Cardiac septum (tissue), 1 donor: Measurements from ENCODE around the gene ABHD3. TPM values are rescaled to one million over a fixed set of nuclear protein-coding genes. Genes with fewer than 3 reads are reported as not detected.
"Not testable (repeated sequence)": the region's sequence is repeated elsewhere in the genome, so short reads cannot be mapped to it uniquely, and the experiment has no call there.

Source experiments
- DNase-seq: peaks from one replicate; pipeline ENCODE4 v3.0.0-alpha.2; 2020; ENCODE audit warnings: low spot score
- intact Hi-C: fragments of 100-400 bp; cut with DNase I; formaldehyde crosslinking; loops from one replicate; pipeline ENCODE4 v1.14.0; 2022
- total RNA-seq: library from RNA; stranded (reverse); fragmentation: NEBNext Ultra II Directional; extraction: Animal tissue kit (Norgen Biotek cat#: 25700); gene quantifications from one replicate; pipeline ENCODE4 v1.2.1, GENCODE V29; 2021
- donor health status: DM: no; HTN: no; CAD: no.

Gene ABHD3
- total RNA-seq, 1 donor from 2014 or later, result 4.0 TPM

- intact Hi-C loops, result no loop called here
- DNase-seq, result no peak
Observed at GRCh38 chr18:21714474-21714873, 9.9 kb upstream of the ABHD3 start.

GRCh38 chr18:21707130-21707529, 2.6 kb upstream of the ABHD3 start:
- intact Hi-C loops, result loop anchor here (10.0 kb wide), 1 partner anchor 92 kb away; the partner anchor contains the start of gene SNRPD1
- not testable (repeated sequence) for DNase-seq

GRCh38 chr18:21706386-21706865, 1.9 kb upstream of the ABHD3 start:
- no peak for DNase-seq
- intact Hi-C loops, result loop anchor here (10.0 kb wide), 1 partner anchor 92 kb away; the partner anchor contains the start of gene SNRPD1

- DNase-seq, result no peak
- intact Hi-C loops, result loop anchor here (10.0 kb wide), 1 partner anchor 89 kb away; the partner anchor contains the start of gene SNRPD1
Observed at GRCh38 chr18:21703241-21703820, 1.2 kb downstream of the ABHD3 start.

- intact Hi-C loops, result loop anchor here (10.0 kb wide), 1 partner anchor 88 kb away; the partner anchor contains the start of gene SNRPD1
- DNase-seq, result no peak
Observed at GRCh38 chr18:21702602-21703001, 2.0 kb downstream of the ABHD3 start.

DNA sequence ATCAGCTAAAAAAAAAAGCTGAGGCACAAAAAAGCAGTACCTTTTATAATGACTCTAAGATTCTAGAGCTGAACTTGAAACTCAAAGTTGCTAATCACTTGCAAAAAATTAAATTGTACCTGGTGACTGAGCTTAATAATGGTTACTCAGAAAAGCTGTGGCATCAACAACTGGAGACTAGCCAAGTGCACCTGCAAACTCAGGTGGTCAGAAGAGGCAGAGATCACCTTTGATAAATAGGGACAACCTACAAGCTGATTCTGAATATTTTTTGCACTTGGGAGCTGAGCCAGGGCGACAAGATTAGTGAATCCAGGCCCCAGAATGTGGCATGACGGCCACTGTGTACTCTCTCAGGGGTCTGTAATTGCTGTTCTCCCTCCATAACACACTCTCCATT, 3.0 kb downstream of the ABHD3 start:
- intact Hi-C loops, result loop anchor here (10.0 kb wide), 1 partner anchor 87 kb away; the partner anchor contains the start of gene SNRPD1
- no peak for DNase-seq

DNA sequence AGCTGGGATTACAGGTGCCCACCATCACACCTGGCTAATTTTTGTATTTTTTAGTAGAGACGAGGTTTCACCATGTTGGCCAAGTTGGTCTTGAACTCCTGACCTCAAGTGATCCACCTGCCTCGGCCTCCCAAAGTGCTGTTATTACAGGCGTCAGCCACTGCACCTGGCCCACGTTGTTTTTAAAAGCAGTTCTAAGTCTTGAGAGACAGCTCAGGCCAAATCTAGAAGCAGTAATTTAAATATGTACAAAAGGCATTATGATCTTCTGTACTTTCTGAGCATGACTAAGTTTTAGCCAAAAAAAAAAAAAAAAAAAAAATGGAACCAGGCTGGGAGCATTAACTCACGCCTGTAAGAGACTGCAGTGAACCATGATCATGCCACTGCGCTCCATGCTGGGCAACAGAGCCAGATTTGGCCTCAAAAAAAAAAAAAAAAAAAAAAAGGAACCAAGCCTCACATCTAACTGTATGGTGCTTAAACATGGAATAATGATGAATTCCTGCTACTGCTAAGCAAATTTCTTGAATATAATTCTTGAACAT, 4.0 kb downstream of the ABHD3 start:
- DNase-seq, result no peak
- intact Hi-C loops, result loop anchor here (10.0 kb wide), 1 partner anchor 86 kb away; the partner anchor contains the start of gene SNRPD1

GRCh38 chr18:21693322-21693721, 11.3 kb downstream of the ABHD3 start:
- DNase-seq, result no peak
- intact Hi-C loops, result no loop called here

GRCh38 chr18:21689736-21690135, 14.8 kb downstream of the ABHD3 start:
- no peak for DNase-seq
- intact Hi-C loops, result no loop called here

GRCh38 chr18:21686282-21687105, 18.1 kb downstream of the ABHD3 start:
- DNase-seq, result no peak

DNA sequence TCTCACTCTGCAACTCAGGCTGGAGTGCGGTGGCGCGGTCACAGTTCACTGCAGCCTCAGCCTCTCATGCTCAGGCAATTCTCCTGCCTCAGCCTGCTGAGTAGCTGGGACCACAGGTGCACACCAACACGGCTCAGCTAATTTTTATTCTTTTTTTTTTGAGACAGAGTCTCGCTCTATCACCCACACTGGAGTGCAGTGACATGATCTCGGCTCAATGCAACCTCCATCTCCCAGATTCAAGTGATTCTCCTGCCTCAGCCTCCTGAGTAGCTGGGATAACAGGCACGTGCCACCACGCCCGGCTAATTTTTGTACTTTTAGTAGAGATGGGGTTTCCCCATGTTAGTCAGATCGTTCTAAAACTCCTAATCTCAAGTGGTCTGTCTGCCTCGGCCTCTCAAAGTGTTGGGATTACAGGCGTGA, 19.0 kb downstream of the ABHD3 start:
- intact Hi-C loops, DNase-seq: not testable (repeated sequence)

More at GRCh38 chr18:21686282-21687105, 18.1 kb downstream of the ABHD3 start:
- intact Hi-C loops, result no loop called here

GRCh38 chr18:21684731-21685130, 19.8 kb downstream of the ABHD3 start:
- DNase-seq, result no peak
- intact Hi-C loops, result no loop called here

DNA sequence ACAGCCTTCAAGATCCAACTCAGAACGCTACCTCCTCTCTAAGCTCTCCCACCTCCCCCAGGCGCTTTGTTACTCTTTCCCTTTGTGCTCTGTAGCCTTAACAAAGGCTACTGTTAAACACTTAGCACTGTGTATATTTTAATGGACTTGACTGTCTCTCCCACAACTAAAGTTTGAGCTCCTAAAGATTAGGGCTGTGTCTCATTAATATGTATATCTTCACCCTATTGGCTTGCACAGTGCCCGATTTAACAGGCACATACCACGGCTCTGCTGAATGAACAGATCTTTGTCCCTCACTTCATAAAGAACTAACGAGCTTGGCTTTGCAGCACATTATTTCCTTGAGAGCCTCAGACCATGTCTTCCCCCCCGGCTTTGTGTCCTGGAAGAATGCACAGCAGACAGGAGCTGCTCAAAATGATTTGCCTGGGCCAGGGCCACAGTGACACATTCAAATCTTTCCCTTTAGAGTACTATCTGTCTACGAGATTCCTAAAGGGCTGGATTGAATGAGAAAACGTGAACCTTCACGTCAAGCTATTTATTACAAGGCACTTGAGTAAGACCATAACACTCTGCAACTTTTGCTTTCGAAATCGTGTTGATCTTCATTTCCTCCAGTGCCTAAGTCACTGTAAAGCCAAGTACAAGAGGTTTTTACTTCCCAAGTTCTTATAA, 22.1 kb downstream of the ABHD3 start:
- intact Hi-C loops, result no loop called here
- no peak for DNase-seq

GRCh38 chr18:21680161-21680560, 24.4 kb downstream of the ABHD3 start:
- DNase-seq, result no peak
- intact Hi-C loops, result no loop called here

- intact Hi-C loops, result no loop called here
- DNase-seq, result no peak
Observed at GRCh38 chr18:21678859-21679258, 25.7 kb downstream of the ABHD3 start.

DNA sequence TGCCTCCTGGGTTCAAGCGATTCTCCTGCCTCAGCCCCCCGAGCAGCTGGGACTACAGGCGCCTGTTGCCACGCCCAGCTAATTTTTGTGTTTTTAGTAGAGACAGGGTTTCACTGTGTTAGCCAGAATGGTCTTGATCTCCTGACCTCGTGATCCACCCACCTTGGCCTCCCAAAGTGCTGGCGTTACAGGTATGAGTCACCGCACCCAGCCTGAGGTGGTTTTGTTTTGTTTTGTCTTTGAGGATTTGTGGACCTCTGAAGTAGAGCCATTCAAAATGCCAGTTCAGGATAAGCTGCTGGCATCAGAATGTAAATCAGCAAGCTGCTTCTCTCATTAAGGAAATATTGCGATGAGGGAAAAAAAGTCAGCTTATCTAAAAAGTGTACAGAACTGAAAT, 29.2 kb downstream of the ABHD3 start:
- intact Hi-C loops, DNase-seq: not testable (repeated sequence)

DNA sequence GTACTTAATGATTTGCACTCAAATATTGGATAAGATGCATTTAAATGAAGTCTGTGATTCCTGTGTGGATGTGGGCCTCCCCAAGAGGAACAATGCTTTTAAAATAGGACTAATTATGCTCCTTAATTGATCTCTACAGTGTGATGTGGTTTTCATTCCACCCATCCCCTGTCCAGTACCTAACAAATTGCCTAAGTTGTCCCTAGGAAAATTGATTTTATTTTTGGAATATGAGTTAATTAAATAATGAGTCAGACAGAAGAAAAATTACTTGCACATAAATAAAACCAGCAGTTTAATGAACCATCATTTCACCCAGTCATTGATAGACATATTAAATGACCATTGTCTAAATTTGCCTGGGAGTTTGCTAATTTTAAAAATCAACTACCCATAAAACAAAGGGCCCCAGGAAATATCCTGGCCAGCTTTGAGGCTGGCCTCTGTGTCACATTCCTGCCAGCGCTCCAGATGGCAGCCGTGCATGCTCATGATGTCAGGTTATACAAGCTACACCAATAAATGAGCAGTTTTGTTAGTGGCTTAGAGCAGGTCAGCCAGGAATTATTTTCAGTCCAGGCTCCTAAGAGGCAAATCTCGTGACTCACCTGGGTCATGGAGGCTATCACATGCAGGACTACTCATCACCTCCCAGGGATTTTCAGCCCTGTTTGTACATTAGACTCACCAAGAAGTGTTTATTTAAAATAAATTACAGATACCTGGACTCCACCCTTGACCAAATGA, 31.9 kb downstream of the ABHD3 start:
- DNase-seq, result no peak
- intact Hi-C loops, result no loop called here

- intact Hi-C loops, result no loop called here
- DNase-seq, result no peak
Observed at GRCh38 chr18:21669736-21670285, 34.8 kb downstream of the ABHD3 start.

DNA sequence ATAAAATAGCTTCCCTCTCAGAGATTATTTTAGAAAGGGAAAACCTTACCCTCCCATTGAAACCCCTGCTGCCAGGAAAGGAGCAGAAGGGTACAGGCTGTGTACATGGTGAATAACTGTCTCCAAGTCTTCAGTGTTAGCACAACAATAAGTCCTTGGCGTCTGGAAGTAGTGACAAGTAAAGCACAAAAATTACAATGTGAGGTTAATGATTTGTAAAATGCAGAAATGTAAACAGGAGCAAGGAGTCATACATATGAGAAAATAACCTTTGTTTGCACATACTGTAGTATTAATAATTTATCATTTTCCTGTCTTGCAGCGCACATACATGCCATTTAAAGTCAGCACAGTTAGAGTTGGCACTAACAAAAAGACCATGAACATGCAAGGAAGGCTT, 40.5 kb downstream of the ABHD3 start:
- intact Hi-C loops, result no loop called here

More for the DNA sequence above, 40.5 kb downstream of the ABHD3 start:
- no peak for DNase-seq
